HG03095 (cell line): Measurements from ENCODE around the gene ADCY4.
"Not testable (repeated sequence)": the region's sequence is repeated elsewhere in the genome, so short reads cannot be mapped to it uniquely, and the experiment has no call there.

Source experiments
- ATAC-seq: cut with Tn5 transposase; IDR thresholded peaks from one replicate; pipeline ENCODE4 v1.9.1; 2021; ENCODE audit warnings: moderate library complexity; ENCODE audit not compliant: unreplicated experiment

The ADCY4 gene

DNA sequence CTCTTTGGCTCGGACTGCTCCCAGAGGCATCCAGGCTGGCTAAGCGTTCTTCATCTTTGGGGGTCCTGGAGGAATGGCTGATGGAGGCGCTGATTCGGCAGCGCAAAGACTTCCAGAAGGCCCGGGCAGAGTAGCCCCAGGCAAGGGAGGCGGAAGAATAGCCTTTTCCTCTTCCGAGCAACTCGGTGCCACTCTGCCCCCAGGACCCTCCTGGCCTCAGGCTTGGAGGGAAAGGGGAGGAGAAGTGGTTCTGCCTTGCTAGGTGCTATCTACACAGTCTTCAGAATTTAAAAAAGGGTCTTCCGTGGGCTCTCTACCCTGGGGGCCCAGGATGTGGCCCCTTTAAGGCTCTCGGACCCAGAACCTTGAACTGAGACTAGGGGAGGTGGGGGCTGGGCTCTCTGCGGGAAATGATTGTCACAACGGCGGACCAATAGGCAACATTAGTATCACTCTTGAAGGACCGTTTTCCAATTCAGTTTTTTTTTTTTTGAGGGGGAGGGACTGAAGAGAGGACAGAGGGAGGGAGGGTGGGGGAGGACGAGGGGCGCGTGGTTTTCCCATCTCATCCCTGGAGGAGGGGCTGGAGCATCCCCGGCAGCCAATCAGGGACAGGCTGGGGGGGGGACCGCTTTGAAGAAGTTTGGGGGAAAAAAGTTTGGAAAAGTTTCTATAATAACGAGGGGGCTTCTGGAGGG, 32.8 kb upstream of the ADCY4 start, which contains the start of gene NFATC4:
NFATC4 (plus strand) TSS at position 671 of the 698 bp plus-strand sequence. CDS start 157 bp downstream, outside the sequence.
- peak; percentile 21 for ATAC-seq

- peak; percentile 47 for ATAC-seq
Measured at GRCh38 chr14:24366721-24367513, 32.0 kb upstream of the ADCY4 start.

DNA sequence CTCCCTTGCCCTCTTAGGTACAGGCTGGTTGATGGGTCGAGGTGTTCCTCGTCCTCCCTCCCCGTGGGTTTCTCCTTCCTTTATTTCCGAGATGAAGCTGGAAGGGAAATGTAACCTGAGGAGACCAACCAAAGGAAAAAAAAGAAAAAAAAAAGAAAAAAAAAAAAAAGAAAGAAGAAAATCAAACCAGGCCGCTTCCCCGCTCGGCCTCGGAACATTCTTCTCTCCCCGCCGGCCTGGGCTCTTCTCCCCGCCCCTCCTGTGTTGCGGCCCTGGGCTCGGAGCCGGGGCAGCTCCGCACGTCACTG, 31.5 kb upstream of the ADCY4 start:
- no peak for ATAC-seq

DNA sequence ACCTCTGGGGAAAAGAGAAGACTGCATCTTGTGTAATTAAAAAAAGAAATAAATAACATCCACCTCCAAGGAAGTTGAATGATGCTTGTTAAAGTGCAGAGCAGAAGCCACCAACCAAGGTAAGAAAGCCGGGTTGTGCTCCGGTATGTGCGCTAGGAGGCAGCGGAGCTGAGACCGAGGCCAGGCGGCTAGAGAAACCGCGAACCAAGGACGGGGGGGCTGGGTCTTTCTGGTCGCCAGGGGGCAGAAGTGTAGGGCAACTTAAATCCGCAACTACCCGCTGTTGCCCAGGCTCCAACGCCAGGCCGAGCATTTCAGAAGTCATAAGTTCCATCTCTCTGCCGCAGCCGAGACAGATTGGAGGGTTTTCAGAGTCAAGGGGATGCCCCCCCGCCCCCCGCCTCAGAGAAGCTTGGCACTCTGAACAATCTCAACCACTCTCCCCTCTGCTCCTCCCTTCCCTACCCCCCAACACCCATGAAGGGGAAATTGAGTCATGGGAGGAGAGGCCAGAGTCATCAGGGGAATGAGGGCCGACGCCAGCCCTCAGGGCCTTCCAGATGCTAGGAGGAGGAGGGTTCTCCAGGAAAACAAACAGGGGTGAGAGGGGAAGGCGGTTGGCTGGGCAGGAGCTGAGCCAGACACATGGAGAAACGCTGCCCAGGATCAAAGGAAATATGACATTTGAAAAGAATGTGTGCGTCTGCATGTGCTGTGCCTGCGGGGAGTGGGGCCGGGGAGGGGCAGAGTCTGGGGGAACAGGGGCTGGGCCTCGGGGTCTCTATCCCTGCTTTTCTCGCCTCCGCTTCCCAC, 30.9 kb upstream of the ADCY4 start:
- ATAC-seq = no peak

DNA sequence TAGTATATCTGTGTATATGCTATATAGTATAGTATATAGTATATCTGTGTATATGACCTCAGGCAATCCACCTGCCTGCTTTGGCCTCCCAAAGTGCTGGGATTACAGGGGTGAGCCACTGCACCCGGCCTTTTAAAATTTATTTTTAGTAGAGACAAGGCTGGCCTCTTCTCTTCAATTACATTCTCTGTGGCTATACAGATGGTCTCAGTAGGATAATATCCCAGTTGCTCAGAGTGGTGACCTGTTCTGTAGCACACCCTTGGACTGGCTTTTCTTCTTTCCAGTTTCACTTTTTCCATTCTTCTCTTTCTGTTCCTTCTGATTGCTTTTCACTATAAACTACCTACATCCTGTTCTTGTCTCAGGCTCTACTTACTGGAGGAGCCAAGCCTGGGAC, 30.0 kb upstream of the ADCY4 start:
- no peak for ATAC-seq

DNA sequence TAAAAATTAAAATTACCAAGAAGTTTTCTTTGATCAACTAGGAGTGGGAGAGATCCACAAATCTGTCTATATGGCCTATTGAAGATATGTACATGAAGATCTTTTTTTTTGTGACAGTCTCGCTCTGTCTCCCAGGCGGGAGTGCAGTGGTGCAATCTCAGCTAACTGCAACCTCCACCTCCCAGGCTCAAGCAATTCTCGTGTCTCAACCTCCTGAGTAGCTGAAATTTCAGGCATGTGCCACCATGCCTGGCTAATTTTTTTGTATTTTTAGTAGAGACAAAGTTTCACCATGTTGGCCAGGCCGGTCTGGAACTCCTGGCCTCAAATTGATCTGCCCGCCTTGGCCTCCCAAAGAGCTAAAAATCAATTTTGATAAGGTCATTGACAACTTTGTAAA, 28.5 kb upstream of the ADCY4 start:
- ATAC-seq = no peak

- no peak for ATAC-seq
Measured at GRCh38 chr14:24362241-24362960, 27.5 kb upstream of the ADCY4 start.

DNA sequence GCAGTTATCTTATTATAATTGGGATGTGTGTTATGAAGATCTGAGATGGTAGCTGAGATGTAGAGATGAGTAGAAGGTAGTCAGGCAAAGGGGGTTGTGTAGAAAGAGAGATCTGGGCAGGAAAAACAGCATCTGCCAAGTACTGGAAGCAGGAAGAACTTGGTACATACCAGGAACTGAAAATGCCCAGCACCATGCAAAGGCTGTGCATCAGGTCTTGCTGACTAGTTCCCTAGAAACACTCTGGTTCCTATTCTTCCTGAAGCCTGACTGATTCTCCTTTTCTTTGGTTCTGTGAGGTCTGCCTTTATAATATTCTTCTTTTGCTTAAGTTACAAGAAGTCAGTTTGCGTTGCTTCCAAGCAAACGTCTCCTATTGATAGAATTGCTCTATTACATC, 26.5 kb upstream of the ADCY4 start:
- no peak for ATAC-seq

- no peak for ATAC-seq
Measured at GRCh38 chr14:24360281-24360680, 25.4 kb upstream of the ADCY4 start.

GRCh38 chr14:24356208-24356607, 21.3 kb upstream of the ADCY4 start:
- no peak for ATAC-seq

DNA sequence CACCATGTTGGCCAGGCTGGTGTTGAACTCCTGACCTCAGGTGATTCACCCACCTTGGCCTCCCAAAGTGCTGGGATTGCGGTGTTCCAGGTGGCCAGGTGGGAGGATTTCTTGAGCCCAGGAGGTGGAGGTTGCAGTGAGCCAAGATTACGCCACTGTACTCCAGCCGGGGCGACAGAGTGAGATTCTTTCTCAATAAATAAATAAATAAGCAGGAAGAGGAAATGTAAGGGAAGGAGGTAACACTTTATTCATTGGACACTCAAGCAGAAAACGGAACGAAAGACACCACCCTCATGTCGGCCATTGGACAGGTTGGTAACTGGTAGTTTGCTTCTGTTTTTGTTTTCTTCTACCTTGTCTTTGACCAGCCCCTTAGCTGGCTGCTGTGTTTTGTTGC, 20.1 kb upstream of the ADCY4 start:
- no peak for ATAC-seq

GRCh38 chr14:24354482-24354825, 19.6 kb upstream of the ADCY4 start:
- not testable (repeated sequence) for ATAC-seq

DNA sequence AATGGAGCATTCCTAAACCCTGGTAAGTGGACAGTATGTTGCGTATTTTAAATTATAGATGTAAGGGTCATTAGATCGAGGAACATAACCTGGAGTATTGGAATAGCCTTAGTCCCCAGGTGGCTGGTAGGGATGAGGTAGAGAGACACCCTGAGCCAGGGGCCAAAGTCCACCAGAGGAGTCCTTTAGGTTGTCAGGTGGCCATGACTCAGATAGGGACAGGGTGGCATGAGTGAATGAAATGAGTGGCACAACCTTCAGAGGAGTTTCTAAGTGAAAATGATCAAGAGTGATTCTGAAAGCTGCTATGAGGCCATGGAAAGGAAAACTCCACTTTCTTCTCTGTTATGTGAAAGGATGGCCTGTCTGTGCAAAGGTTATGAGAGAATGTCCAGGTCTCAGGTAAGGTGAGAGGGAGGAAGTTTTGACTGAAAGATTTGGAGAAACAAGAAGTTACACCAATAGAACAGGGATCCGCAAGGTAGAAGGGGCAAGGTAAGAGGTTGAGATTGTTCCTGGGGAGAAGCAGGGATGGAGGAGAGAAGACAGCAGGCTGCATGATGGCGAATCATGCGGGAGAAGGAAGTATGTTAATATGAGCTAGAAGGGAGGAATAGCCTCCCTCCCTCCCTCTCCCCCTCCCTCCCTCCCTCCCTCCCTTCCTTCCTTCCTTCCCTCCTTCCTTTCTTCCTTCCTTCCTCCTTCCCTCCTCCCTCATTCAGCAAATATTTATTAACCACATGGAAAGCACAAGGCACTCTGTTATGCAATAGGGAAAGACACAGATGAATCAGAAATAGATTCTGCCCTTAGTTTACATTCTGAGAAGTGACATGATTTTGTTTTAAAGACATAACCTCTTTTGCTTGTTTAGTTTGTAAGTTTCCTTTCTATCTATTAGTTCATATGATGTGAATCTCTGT, 18.9 kb upstream of the ADCY4 start:
- ATAC-seq = no peak

DNA sequence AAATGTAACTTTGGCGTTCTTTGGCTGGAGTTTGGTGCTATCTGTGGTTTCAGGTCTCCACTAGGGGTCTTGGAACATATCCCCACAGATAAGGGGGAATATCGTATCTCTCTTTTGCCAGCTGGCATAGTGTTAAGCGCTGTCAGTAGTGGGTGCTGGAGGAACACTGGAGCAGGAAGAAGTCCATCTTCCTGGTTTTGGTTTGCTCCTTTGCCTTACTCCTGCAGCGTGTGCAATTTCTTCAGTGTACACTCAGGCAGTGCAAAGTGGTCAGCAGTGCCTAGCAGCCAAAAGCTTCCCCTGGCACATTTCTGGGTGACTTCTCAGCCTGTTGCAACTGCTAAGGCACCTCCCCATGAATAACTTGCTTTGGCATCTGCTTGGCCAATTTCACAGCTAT, 16.6 kb upstream of the ADCY4 start:
- ATAC-seq = no peak

DNA sequence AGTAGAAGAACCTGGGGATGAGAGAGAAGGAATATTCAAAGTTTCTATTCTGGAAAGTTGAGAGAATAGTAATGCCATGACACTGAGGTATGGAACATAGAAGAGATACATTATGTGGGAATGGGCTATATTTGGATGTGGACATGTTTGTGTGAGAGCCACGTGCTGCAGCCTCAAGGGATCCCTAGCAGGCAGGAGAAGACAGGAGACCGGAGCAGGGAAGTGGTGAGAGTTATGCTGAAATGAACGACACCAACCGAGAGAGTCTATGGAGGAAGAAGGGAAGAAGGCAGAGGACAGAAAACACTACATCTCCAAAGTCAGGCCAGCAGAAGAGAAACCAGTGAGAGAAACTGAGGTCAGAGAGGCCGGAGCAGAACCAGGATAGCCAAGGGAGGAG, 14.9 kb upstream of the ADCY4 start:
- no peak for ATAC-seq

GRCh38 chr14:24348186-24348585, 13.3 kb upstream of the ADCY4 start:
- no peak for ATAC-seq

GRCh38 chr14:24347134-24347533, 12.3 kb upstream of the ADCY4 start:
- ATAC-seq = no peak

DNA sequence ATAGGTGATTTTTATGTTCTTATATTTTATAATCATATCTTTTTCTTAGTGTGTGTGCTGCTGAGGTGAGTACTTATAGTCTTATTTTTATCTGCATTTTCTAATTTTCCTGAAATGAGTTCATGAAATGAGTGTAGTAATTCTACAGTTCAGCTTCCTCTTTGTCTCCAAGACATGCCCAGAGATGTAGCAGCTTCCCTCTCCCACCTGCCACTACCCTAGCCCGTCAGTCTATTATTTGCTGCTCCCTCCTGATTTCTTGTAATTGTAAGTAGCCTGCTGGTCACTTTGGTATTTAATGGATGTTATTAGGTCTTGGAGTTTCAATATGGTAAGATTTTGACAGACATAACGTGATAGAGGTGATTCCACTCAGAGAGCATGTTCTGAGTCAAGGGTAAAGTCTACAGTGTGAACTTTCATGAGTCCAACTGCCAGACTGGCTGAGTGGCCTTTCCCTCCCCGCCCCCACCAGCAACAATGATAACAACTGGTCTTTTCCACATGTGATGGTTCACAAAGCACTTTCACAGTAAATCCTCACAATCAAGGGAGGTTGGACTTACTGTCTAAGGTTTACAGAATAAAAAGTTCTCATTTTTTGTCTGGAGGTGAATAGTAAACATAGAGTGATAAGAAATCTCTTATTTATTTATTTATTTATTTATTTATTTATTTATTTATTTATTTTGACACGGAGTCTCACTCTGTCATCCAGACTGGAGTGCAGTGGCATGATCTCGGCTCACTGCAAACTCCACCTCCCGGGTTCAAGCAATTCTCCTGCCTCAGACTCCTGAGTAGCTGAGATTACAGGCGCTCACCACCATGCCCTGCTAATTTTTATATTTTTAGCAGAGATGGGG, 9.2 kb upstream of the ADCY4 start:
- no peak for ATAC-seq

DNA sequence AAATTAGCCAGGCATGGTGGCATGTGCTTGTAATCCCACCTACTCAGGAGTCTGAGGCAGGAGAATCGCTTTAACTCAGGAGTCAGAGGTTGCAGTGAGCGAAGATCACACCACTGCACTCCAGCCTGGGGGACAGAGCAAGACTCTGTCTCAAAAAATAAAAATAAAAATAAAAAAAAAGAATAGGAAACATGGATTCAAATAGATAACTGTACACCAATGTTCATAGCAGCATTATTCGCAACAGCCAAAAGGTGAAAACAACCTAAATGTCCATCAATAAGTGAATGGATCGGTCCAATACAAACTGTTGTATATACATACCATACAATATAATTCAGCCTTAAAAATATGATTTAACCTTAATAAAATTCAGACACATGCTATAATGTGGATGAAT, 8.0 kb upstream of the ADCY4 start:
- ATAC-seq = no peak
